PC-3 (cell line): ENCODE results near the gene C10orf120. TPM values are rescaled to one million over a fixed set of nuclear protein-coding genes. Genes with fewer than 3 reads are reported as not detected.
A peak's percentile ranks its signal among the peaks of the same experiment; 100 is the strongest.

Experiments
- ATAC-seq: fragments of 200-7000 bp; cut with Tn5 transposase; 2 replicates; pipeline ENCODE4 v1.9.1; 2020; ENCODE audit warnings: mild to moderate bottlenecking, moderate library complexity
- BruUV-seq: library from RNA; stranded (reverse); fragments of 400-500 nt; replicated peaks from 2 replicates; lab custom pipeline; 2021; lab: Mats Ljungman, UMichigan
- CTCF ChIA-PET: fragments of 300-600 bp; sonication (Branson Sonifier 250); formaldehyde crosslinking; loops from one replicate; lab custom pipeline; 2022; ENCODE audit warnings: antibody characterized with exemption; lab: Charles Lee
- POLR2A ChIA-PET: fragments of 300-600 bp; sonication (Branson Sonifier 250); formaldehyde crosslinking; loops from one replicate; lab custom pipeline; 2022; ENCODE audit warnings: antibody characterized with exemption; ENCODE audit not compliant: unreplicated experiment; lab: Charles Lee
- DNase-seq: peaks from one replicate; pipeline ENCODE4 v3.0.0-alpha.2; 2015
- H2AFZ ChIP-seq: fragments of 300-600 bp; sonication (generic); 2 replicates; pipeline ENCODE4 v1.6.0; 2016; ENCODE audit warnings: antibody characterized with exemption, low read length
- H3F3A ChIP-seq: fragments of 300-600 bp; sonication (generic); one replicate; pipeline ENCODE4 v1.6.0; 2017; ENCODE audit warnings: antibody characterized with exemption, low read length, control low read depth, mild to moderate bottlenecking; ENCODE audit not compliant: unreplicated experiment
- H3K27ac ChIP-seq: fragments of 300-600 bp; sonication (generic); 2 replicates; pipeline ENCODE4 v1.5.1; 2016; ENCODE audit warnings: mild to moderate bottlenecking, low read length
- H3K27me3 ChIP-seq: fragments of 300-600 bp; sonication (generic); 2 replicates; pipeline ENCODE4 v1.6.1; 2016; ENCODE audit warnings: low read length, mixed read lengths
- H3K36me3 ChIP-seq: fragments of 300-600 bp; sonication (generic); 2 replicates; pipeline ENCODE4 v1.6.1; 2016; ENCODE audit warnings: low read depth, mixed run types, low read length, mixed read lengths
- H3K4me1 ChIP-seq: fragments of 300-600 bp; sonication (generic); 2 replicates; pipeline ENCODE4 v1.5.1; 2016; ENCODE audit warnings: low read length; ENCODE audit not compliant: insufficient read depth
- H3K4me2 ChIP-seq: fragments of 300-600 bp; sonication (generic); 2 replicates; pipeline ENCODE4 v1.6.0; 2016; ENCODE audit warnings: low read length
- H3K4me3 ChIP-seq: fragments of 300-600 bp; sonication (generic); 2 replicates; pipeline ENCODE4 v1.5.1; 2016; ENCODE audit warnings: mild to moderate bottlenecking, low read length, mixed read lengths
- H3K79me2 ChIP-seq: fragments of 300-600 bp; sonication (generic); 2 replicates; pipeline ENCODE4 v1.6.1; 2017; ENCODE audit warnings: low read length, mixed read lengths
- H3K9ac ChIP-seq: fragments of 300-600 bp; sonication (generic); 2 replicates; pipeline ENCODE4 v1.6.0; 2016; ENCODE audit warnings: mild to moderate bottlenecking, low read length
- H3K9me2 ChIP-seq: fragments of 300-600 bp; sonication (generic); replicated peaks from 2 replicates; pipeline ENCODE4 v1.6.1; 2016; ENCODE audit warnings: mixed run types, low read length, mixed read lengths
- H3K9me3 ChIP-seq: fragments of 300-600 bp; sonication (generic); 2 replicates; pipeline ENCODE4 v1.6.1; 2016; ENCODE audit warnings: low read length, mixed read lengths
- H4K20me1 ChIP-seq: fragments of 300-600 bp; sonication (generic); 2 replicates; pipeline ENCODE4 v1.6.1; 2016; ENCODE audit warnings: low read length, mixed read lengths
- EZH2 ChIP-seq: fragments of 300-600 bp; sonication (generic); IDR thresholded peaks from one replicate; pipeline ENCODE4 v1.6.1; 2017; ENCODE audit warnings: antibody characterized with exemption, mild to moderate bottlenecking, low read length; ENCODE audit not compliant: unreplicated experiment
- EZH2phosphoT487 ChIP-seq: fragments of 300-600 bp; sonication (generic); IDR thresholded peaks from 2 replicates; pipeline ENCODE4 v1.6.1; 2018; ENCODE audit warnings: mild to moderate bottlenecking, antibody characterized with exemption, low read length, borderline replicate concordance
- intact Hi-C: fragments of 100-400 bp; cut with micrococcal nuclease; formaldehyde crosslinking; loops from 2 replicates; pipeline ENCODE4 v1.9.0; 2023
- total RNA-seq: library from RNA; depleted of rRNA; stranded (reverse); fragments of >200 nt; gene quantifications from 2 replicates; pipeline ENCODE4 v1.2.3, GENCODE V29; 2014
- TF ChIP-seq, protein P1 (sequence below): fragments of 300-600 bp; sonication (generic); conservative IDR thresholded peaks from 2 replicates; pipeline ENCODE4 v1.5.1; 2017; ENCODE audit warnings: antibody characterized with exemption, low read depth, mild to moderate bottlenecking, low read length

Gene C10orf120
- total RNA-seq, 1 experiment from 2014 or later, result not detected

DNA sequence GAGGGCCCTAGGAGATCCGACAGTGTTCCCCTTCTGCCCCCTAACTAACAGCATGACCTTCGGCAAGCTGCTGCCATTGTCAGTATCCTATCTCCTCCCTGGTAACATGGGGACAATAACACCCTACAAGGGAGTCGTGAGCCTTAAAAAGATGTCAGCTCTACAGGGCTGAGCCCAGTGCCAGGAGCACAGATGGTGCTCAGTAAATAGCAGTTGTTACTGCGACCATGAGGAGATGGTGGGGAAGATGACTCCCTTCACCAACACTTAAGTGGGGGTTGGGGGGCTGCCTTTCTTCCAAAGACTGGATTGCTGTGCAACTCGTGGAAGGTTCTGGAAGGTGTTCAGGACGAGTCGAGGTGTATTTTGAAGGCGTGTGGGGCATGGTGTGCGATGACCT lies 29.5 kb upstream of the C10orf120 start:
- intact Hi-C loops, result no loop called here
- Histone ChIP-seq H4K20me1 (no peaks in the 10 kb centered on the region), H2AFZ (no peak overlapping the region), H3K4me1 (no peaks in the 10 kb centered on the region), H3F3A (no peaks in the 10 kb centered on the region), H3K9me2 (no peaks in the 10 kb centered on the region), H3K27ac (no peak overlapping the region), H3K36me3 (no peaks in the 10 kb centered on the region), H3K27me3 (peaks cover 42% of the 10 kb centered on the region), H3K79me2 (no peaks in the 10 kb centered on the region), H3K4me2 (no peak overlapping the region), H3K4me3 (no peak overlapping the region), H3K9ac (no peak overlapping the region), H3K9me3 (no peaks in the 10 kb centered on the region)
- no peak for ATAC-seq
- CTCF ChIA-PET, result no interaction called here
- POLR2A ChIA-PET, result no interaction called here
- BruUV-seq, result no TSS peak
- no peak for DNase-seq
- no peak for TF ChIP-seq EZH2
- no peak for TF ChIP-seq EZH2phosphoT487
- TF ChIP-seq, protein P1, sequence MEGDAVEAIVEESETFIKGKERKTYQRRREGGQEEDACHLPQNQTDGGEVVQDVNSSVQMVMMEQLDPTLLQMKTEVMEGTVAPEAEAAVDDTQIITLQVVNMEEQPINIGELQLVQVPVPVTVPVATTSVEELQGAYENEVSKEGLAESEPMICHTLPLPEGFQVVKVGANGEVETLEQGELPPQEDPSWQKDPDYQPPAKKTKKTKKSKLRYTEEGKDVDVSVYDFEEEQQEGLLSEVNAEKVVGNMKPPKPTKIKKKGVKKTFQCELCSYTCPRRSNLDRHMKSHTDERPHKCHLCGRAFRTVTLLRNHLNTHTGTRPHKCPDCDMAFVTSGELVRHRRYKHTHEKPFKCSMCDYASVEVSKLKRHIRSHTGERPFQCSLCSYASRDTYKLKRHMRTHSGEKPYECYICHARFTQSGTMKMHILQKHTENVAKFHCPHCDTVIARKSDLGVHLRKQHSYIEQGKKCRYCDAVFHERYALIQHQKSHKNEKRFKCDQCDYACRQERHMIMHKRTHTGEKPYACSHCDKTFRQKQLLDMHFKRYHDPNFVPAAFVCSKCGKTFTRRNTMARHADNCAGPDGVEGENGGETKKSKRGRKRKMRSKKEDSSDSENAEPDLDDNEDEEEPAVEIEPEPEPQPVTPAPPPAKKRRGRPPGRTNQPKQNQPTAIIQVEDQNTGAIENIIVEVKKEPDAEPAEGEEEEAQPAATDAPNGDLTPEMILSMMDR, result no peak

- POLR2A ChIA-PET, result no interaction called here
- Histone ChIP-seq H3K9ac (no peak overlapping the region), H3K4me2 (no peak overlapping the region), H3K27ac (no peak overlapping the region), H3K79me2 (no peaks in the 10 kb centered on the region), H3K9me2 (no peaks in the 10 kb centered on the region), H3K36me3 (no peaks in the 10 kb centered on the region), H4K20me1 (no peaks in the 10 kb centered on the region), H3K4me3 (no peak overlapping the region), H2AFZ (no peak overlapping the region), H3F3A (no peaks in the 10 kb centered on the region), H3K27me3 (peaks cover 48% of the 10 kb centered on the region), H3K4me1 (no peaks in the 10 kb centered on the region), H3K9me3 (no peaks in the 10 kb centered on the region)
- intact Hi-C loops, result no loop called here
- no TSS peak for BruUV-seq
- ATAC-seq (no peak), DNase-seq (peak; percentile 10)
- CTCF ChIA-PET, result no interaction called here
- TF ChIP-seq EZH2phosphoT487, result no peak
- TF ChIP-seq, protein P1, result no peak
- no peak for TF ChIP-seq EZH2
These were observed 27.8 kb upstream of the C10orf120 start for GRCh38 chr10:122727426-122727825.

- H3K9me3 ChIP-seq, result no peaks in the 10 kb centered on the region
- no peak for TF ChIP-seq EZH2phosphoT487
- TF ChIP-seq, protein P1, result peak; percentile 47
- peak; percentile 28 for DNase-seq
- H3K27ac ChIP-seq, result no peak overlapping the region
- ATAC-seq, result no peak
- H3K36me3 ChIP-seq, result no peaks in the 10 kb centered on the region
- H3K9ac ChIP-seq, result no peak overlapping the region
- intact Hi-C loops, result no loop called here
- no peaks in the 10 kb centered on the region for H4K20me1 ChIP-seq
- H2AFZ ChIP-seq, result no peak overlapping the region
- POLR2A ChIA-PET, result no interaction called here
- H3K9me2 ChIP-seq, result no peaks in the 10 kb centered on the region
- H3K4me2 ChIP-seq, result no peak overlapping the region
- H3F3A ChIP-seq, result no peaks in the 10 kb centered on the region
- no TSS peak for BruUV-seq
- no peaks in the 10 kb centered on the region for H3K4me1 ChIP-seq
- H3K79me2 ChIP-seq, result no peaks in the 10 kb centered on the region
- no peak overlapping the region for H3K4me3 ChIP-seq
- CTCF ChIA-PET, result no interaction called here
- peaks cover 55% of the 10 kb centered on the region for H3K27me3 ChIP-seq
These were observed 26.1 kb upstream of the C10orf120 start for GRCh38 chr10:122725768-122726167.
